Measurements from ENCODE around the gene PTX4.

Gene PTX4

GRCh38 chr16:1435921-1436697 is 52.6 kb downstream of the PTX4 start:
- H3K9ac ChIP-seq (ENCODE audit: low read length) = no peak overlapping the region
- no peaks in the 10 kb centered on the region for H3K79me2 ChIP-seq (ENCODE audit: low read length)
- no peaks in the 10 kb centered on the region for H3K9me3 ChIP-seq (replicated peaks; ENCODE audit: insufficient read depth, low read length)
- no peak overlapping the region for H2AFZ ChIP-seq (ENCODE audit: low read length)
- no peak overlapping the region for H3K27ac ChIP-seq (ENCODE audit: low read length)
- H3K36me3 ChIP-seq (replicated peaks; ENCODE audit: insufficient read depth, low read length) = no peaks in the 10 kb centered on the region
- H3K4me2 ChIP-seq (ENCODE audit: low read depth, low read length) = no peak overlapping the region
- H4K20me1 ChIP-seq (ENCODE audit: insufficient read depth, low read length) = no peaks in the 10 kb centered on the region
- H3K4me1 ChIP-seq (ENCODE audit: low read length) = no peaks in the 10 kb centered on the region
- no peaks in the 10 kb centered on the region for H3K9me2 ChIP-seq (replicated peaks; ENCODE audit: insufficient read depth, low read length)
- no peak for TF ChIP-seq EZH2phosphoT487 (IDR thresholded peaks at IDR 0.05; ENCODE audit: low read length)
- no peak for TF ChIP-seq CTCF (IDR thresholded peaks at IDR 0.05; ENCODE audit: low read length)
- H3K27me3 ChIP-seq (replicated peaks; ENCODE audit: insufficient read depth, low read length) = peaks cover 82% of the 10 kb centered on the region
- no peak for DNase-seq
- no peaks in the 10 kb centered on the region for H3F3A ChIP-seq (ENCODE audit: insufficient read depth, low read length)
- no peak overlapping the region for H3K4me3 ChIP-seq (ENCODE audit: low read length)

Data from MM.1S (cell line).